ENCODE results near the gene SPAG4. TPM values are rescaled to one million over a fixed set of nuclear protein-coding genes. Genes with fewer than 3 reads are reported as not detected.

SPAG4 gene
- 10 to 100 TPM; 17.9 to 22.1 TPM for total RNA-seq

- Histone ChIP-seq H3K36me3 (replicated peaks in 1 of 2; ENCODE audit: insufficient read depth in 1 of 2, low read depth in 2 of 2) (no peaks in the 10 kb centered on the region), H3K4me1 (peaks cover 45% of the 10 kb centered on the region), H3K4me3 (peak within 1 kb of the TSS; percentile 23 to 38), H3K9me3 (no peaks in the 10 kb centered on the region), H3K27ac (peak within 1 kb of the TSS; percentile 82 to 93 (median 88)), H3K27me3 (no peaks in the 10 kb centered on the region)
- peak; percentile 99 to 100 (median 100) for DNase-seq
- ATAC-seq = peak; percentile 89
- intact Hi-C loops (cut with DNase I) = no loop called here
- TF ChIP-seq POLR2A (IDR thresholded peaks at IDR 0.05) = peak; percentile 63 to 90 (median 83)
- peak in 1 of 7 experiments; percentile 6 for TF ChIP-seq CTCF (IDR thresholded peaks at IDR 0.05)
- WGBS, 2 donors = 0 to 1% methylated on average over 1 to 55 of the region's 68 CpGs
These were observed at the start of gene SPAG4 for GRCh38 chr20:35615667-35616464. Gene SPAG4, plus strand, starts transcription at chr20:35615829. Its CDS starts 175 bp downstream, at chr20:35616004.

- TF ChIP-seq CTCF (IDR thresholded peaks at IDR 0.05) = peak in 5 of 7 experiments; percentile 10 to 46 (median 34)
- TF ChIP-seq POLR2A (IDR thresholded peaks at IDR 0.05) = no peak
- Histone ChIP-seq H3K36me3 (replicated peaks in 1 of 2; ENCODE audit: insufficient read depth in 1 of 2, low read depth in 2 of 2) (no peaks in the 10 kb centered on the region), H3K4me1 (no peaks in the 10 kb centered on the region), H3K4me3 (no peak overlapping the region), H3K27me3 (no peaks in the 10 kb centered on the region), H3K27ac (no peak overlapping the region), H3K9me3 (peaks cover 0 to 7% (median 0%) of the 10 kb centered on the region in 3 donors)
- 5 to 7% methylated on average over 2 of the region's 2 CpGs for WGBS, 2 donors
- intact Hi-C loops (cut with DNase I) = no loop called here
- DNase-seq (peak; percentile 22 to 59 (median 38)), ATAC-seq (peak; percentile 62)
These were observed 47.0 kb upstream of the SPAG4 start for GRCh38 chr20:35568645-35569044.

- H3K27me3 ChIP-seq = no peaks in the 10 kb centered on the region
- intact Hi-C loops (cut with DNase I) = no loop called here
- peaks cover 0 to 7% (median 0%) of the 10 kb centered on the region in 3 donors for H3K9me3 ChIP-seq
- ATAC-seq (no peak), DNase-seq (no peak)
- no peak overlapping the region for H3K27ac ChIP-seq
- no peaks in the 10 kb centered on the region for H3K36me3 ChIP-seq (replicated peaks in 1 of 2; ENCODE audit: insufficient read depth in 1 of 2, low read depth in 2 of 2)
- no peak for TF ChIP-seq CTCF (IDR thresholded peaks at IDR 0.05)
- TF ChIP-seq POLR2A (IDR thresholded peaks at IDR 0.05) = no peak
- no peaks in the 10 kb centered on the region for H3K4me1 ChIP-seq
- no peak overlapping the region for H3K4me3 ChIP-seq
These were observed 44.1 kb upstream of the SPAG4 start for GRCh38 chr20:35571555-35571954.

GRCh38 chr20:35572838-35573237 lies 42.8 kb upstream of the SPAG4 start:
- Histone ChIP-seq H3K9me3 (peaks cover 0 to 7% (median 0%) of the 10 kb centered on the region in 3 donors), H3K4me3 (no peak overlapping the region), H3K4me1 (no peaks in the 10 kb centered on the region), H3K36me3 (replicated peaks in 1 of 2; ENCODE audit: insufficient read depth in 1 of 2, low read depth in 2 of 2) (no peaks in the 10 kb centered on the region), H3K27ac (no peak overlapping the region), H3K27me3 (no peaks in the 10 kb centered on the region)
- intact Hi-C loops (cut with DNase I) = no loop called here
- ATAC-seq (no peak), DNase-seq (no peak)
- TF ChIP-seq CTCF (IDR thresholded peaks at IDR 0.05) = no peak
- no peak for TF ChIP-seq POLR2A (IDR thresholded peaks at IDR 0.05)
- 92 to 93% methylated on average over 4 of the region's 4 CpGs for WGBS, 2 donors
